Measurements from ENCODE around the gene PGBD1. TPM values are rescaled to one million over a fixed set of nuclear protein-coding genes. Genes with fewer than 3 reads are reported as not detected.

PGBD1 gene
- 3.7 TPM for polyA plus RNA-seq (2013, experiment 1 of 2)
- polyA plus RNA-seq (2013, experiment 2 of 2) = 3.8 TPM

DNA sequence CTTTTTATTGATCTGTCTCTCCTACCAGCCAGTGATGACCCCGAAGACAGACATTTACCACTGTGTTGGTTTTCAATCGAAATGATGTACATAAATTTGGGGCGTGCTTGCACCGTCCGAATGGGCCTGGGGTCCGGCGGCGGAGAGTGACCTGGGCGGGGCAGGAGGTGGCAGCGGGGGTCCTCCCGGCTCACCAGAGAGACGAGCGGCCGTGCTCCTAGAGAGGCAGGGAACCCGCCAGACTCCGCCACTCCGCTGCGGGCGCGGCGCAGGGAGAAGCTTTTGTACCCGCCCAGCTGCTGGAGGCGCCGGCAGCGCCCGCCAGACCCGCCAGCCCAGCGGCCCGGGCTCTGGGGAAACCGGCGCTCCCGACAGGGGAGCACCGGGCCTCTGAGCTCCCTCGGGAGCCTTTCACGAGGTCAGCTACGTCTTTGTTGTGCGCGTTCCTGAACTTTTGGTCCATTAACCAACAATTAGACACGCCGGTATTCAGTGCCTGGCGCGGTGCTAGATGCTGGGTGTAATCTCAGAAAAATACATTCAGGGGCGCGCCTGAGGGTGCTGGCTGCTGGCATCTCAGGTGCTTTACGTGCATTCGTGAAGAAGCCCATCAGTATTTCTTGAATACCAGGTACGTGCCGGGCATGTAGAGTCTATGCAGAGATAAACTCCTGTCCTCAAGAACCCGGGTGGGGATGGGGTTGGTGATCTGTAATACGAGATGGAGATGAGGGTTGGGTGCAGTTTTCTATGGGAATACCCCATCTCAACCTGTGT, at the start of gene PGBD1:
TSS of gene PGBD1 (plus strand) at position 285 of the 777 bp plus-strand sequence. CDS start 2,242 bp downstream, outside the sequence.
- 1% methylated on average over 50 of the region's 50 CpGs for WGBS
- peaks cover 11 to 40% of the 10 kb centered on the region in 2 experiments for H3K36me3 ChIP-seq (ENCODE audit: control insufficient read depth in 1 of 2, insufficient read depth in 2 of 2, low read depth in 1 of 2, low read length in 2 of 2)

GRCh38 chr6:28232785-28233184, 48.6 kb upstream of the PGBD1 start:
- Histone ChIP-seq H3K9ac (ENCODE audit: low read length) (no peak overlapping the region), H3K27ac (ENCODE audit: low read length, poor library complexity, severe bottlenecking) (no peak overlapping the region), H4K8ac (ENCODE audit: low read length) (no peak overlapping the region), H3K9me3 (ENCODE audit: control insufficient read depth, low read length) (no peaks in the 10 kb centered on the region), H3K4ac (ENCODE audit: low read depth in 1 of 2, low read length in 2 of 2) (no peak overlapping the region), H3K18ac (ENCODE audit: low read depth in 1 of 2, low read length in 2 of 2) (no peak overlapping the region), H2BK12ac (ENCODE audit: low read length in 2 of 2) (no peak overlapping the region), H2BK5ac (ENCODE audit: low read depth, low read length, poor library complexity, severe bottlenecking) (no peak overlapping the region), H4K91ac (ENCODE audit: low read length) (no peak overlapping the region), H3K4me1 (ENCODE audit: control insufficient read depth, insufficient read depth, low read depth, low read length) (no peaks in the 10 kb centered on the region), H3K14ac (ENCODE audit: low read length in 2 of 2) (no peak overlapping the region), H2AFZ (ENCODE audit: low read depth, low read length) (no peak overlapping the region), H3K4me2 (ENCODE audit: low read length, poor library complexity, severe bottlenecking) (no peak overlapping the region), H3K23ac (ENCODE audit: low read length in 2 of 2) (no peak overlapping the region), H2BK15ac (ENCODE audit: low read depth, poor library complexity, severe bottlenecking) (no peak overlapping the region), H2BK120ac (ENCODE audit: low read depth, low read length) (no peak overlapping the region), H3K79me1 (replicated peaks; ENCODE audit: low read length, poor library complexity, severe bottlenecking) (peaks cover 31% of the 10 kb centered on the region), H3K4me3 (ENCODE audit: insufficient read depth in 1 of 2, low read depth in 1 of 2, low read length in 2 of 2) (no peak overlapping the region), H3K36me3 (ENCODE audit: control insufficient read depth in 1 of 2, insufficient read depth in 2 of 2, low read depth in 1 of 2, low read length in 2 of 2) (peaks cover 27 to 74% of the 10 kb centered on the region in 2 experiments), H2AK5ac (ENCODE audit: low read length, severe bottlenecking) (no peak overlapping the region), H3K27me3 (ENCODE audit: control insufficient read depth in 1 of 2, insufficient read depth in 1 of 2, low read length in 2 of 2) (no peaks in the 10 kb centered on the region)
- no peak for DNase-seq
- WGBS = 98% methylated on average over 11 of the region's 11 CpGs

More for the DNA sequence above, at the start of gene PGBD1:
- Histone ChIP-seq H2BK5ac (ENCODE audit: low read depth, low read length, poor library complexity, severe bottlenecking) (no peak within 1 kb of the TSS), H3K27ac (ENCODE audit: low read length, poor library complexity, severe bottlenecking) (no peak within 1 kb of the TSS), H2BK15ac (ENCODE audit: low read depth, poor library complexity, severe bottlenecking) (peak within 1 kb of the TSS; percentile 19), H3K4ac (ENCODE audit: low read depth in 1 of 2, low read length in 2 of 2) (peak within 1 kb of the TSS in 1 of 2 experiments; percentile 54), H2AFZ (ENCODE audit: low read depth, low read length) (peak within 1 kb of the TSS; percentile 87), H4K91ac (ENCODE audit: low read length) (no peak within 1 kb of the TSS), H2AK5ac (ENCODE audit: low read length, severe bottlenecking) (no peak within 1 kb of the TSS), H3K18ac (ENCODE audit: low read depth in 1 of 2, low read length in 2 of 2) (peak within 1 kb of the TSS in 1 of 2 experiments; percentile 72), H3K23ac (ENCODE audit: low read length in 2 of 2) (no peak within 1 kb of the TSS), H3K4me3 (ENCODE audit: insufficient read depth in 1 of 2, low read depth in 1 of 2, low read length in 2 of 2) (peak within 1 kb of the TSS; percentile 68 to 95), H3K4me2 (ENCODE audit: low read length, poor library complexity, severe bottlenecking) (peak within 1 kb of the TSS; percentile 90), H2BK12ac (ENCODE audit: low read length in 2 of 2) (peak within 1 kb of the TSS in 1 of 2 experiments; percentile 14), H4K8ac (ENCODE audit: low read length) (peak within 1 kb of the TSS; percentile 55), H3K9me3 (ENCODE audit: control insufficient read depth, low read length) (no peaks in the 10 kb centered on the region), H3K9ac (ENCODE audit: low read length) (peak within 1 kb of the TSS; percentile 91), H2BK120ac (ENCODE audit: low read depth, low read length) (no peak within 1 kb of the TSS), H3K27me3 (ENCODE audit: control insufficient read depth in 1 of 2, insufficient read depth in 1 of 2, low read length in 2 of 2) (no peaks in the 10 kb centered on the region), H3K14ac (ENCODE audit: low read length in 2 of 2) (peak within 1 kb of the TSS in 1 of 2 experiments; percentile 11), H3K4me1 (ENCODE audit: control insufficient read depth, insufficient read depth, low read depth, low read length) (peaks cover 2% of the 10 kb centered on the region), H3K79me1 (replicated peaks; ENCODE audit: low read length, poor library complexity, severe bottlenecking) (peaks cover 25% of the 10 kb centered on the region)
- DNase-seq = peak; percentile 76

- 94% methylated on average over 2 of the region's 3 CpGs for WGBS
- no peak overlapping the region for H2BK120ac ChIP-seq (ENCODE audit: low read depth, low read length)
- no peak overlapping the region for H3K4me3 ChIP-seq (ENCODE audit: insufficient read depth in 1 of 2, low read depth in 1 of 2, low read length in 2 of 2)
- H2AK5ac ChIP-seq (ENCODE audit: low read length, severe bottlenecking) = no peak overlapping the region
- H3K4ac ChIP-seq (ENCODE audit: low read depth in 1 of 2, low read length in 2 of 2) = no peak overlapping the region
- no peak overlapping the region for H2BK5ac ChIP-seq (ENCODE audit: low read depth, low read length, poor library complexity, severe bottlenecking)
- no peak overlapping the region for H4K91ac ChIP-seq (ENCODE audit: low read length)
- H3K14ac ChIP-seq (ENCODE audit: low read length in 2 of 2) = no peak overlapping the region
- no peak overlapping the region for H3K27ac ChIP-seq (ENCODE audit: low read length, poor library complexity, severe bottlenecking)
- H3K9ac ChIP-seq (ENCODE audit: low read length) = no peak overlapping the region
- peaks cover 24 to 50% of the 10 kb centered on the region in 2 experiments for H3K36me3 ChIP-seq (ENCODE audit: control insufficient read depth in 1 of 2, insufficient read depth in 2 of 2, low read depth in 1 of 2, low read length in 2 of 2)
- no peak overlapping the region for H2AFZ ChIP-seq (ENCODE audit: low read depth, low read length)
- H3K79me1 ChIP-seq (replicated peaks; ENCODE audit: low read length, poor library complexity, severe bottlenecking) = peaks cover 22% of the 10 kb centered on the region
- no peak overlapping the region for H2BK15ac ChIP-seq (ENCODE audit: low read depth, poor library complexity, severe bottlenecking)
- no peak overlapping the region for H2BK12ac ChIP-seq (ENCODE audit: low read length in 2 of 2)
- DNase-seq = no peak
- H3K9me3 ChIP-seq (ENCODE audit: control insufficient read depth, low read length) = no peaks in the 10 kb centered on the region
- H3K27me3 ChIP-seq (ENCODE audit: control insufficient read depth in 1 of 2, insufficient read depth in 1 of 2, low read length in 2 of 2) = no peaks in the 10 kb centered on the region
- H3K18ac ChIP-seq (ENCODE audit: low read depth in 1 of 2, low read length in 2 of 2) = no peak overlapping the region
- no peak overlapping the region for H3K23ac ChIP-seq (ENCODE audit: low read length in 2 of 2)
- no peak overlapping the region for H4K8ac ChIP-seq (ENCODE audit: low read length)
- H3K4me2 ChIP-seq (ENCODE audit: low read length, poor library complexity, severe bottlenecking) = no peak overlapping the region
- H3K4me1 ChIP-seq (ENCODE audit: control insufficient read depth, insufficient read depth, low read depth, low read length) = no peaks in the 10 kb centered on the region
These were observed 45.4 kb upstream of the PGBD1 start for GRCh38 chr6:28235912-28236452.

DNA sequence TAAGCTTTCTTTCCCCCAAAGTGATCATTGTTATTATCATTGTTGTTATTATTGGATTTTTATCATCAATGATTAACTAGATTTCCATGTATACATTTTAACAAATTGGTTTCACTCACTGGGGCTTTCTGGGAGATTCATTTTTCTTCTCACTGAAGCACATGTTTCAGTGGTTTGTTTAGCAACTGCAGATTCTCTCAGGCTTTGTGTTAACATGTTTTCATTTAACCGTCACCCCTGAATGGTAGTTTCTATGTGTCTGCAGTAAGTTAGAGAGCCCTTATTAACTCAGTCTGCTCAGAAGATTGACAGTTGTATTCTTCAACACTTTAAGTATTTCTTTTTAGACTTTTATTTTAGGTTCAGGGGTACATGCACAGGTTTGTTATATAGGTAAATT, 41.7 kb upstream of the PGBD1 start:
- H3K4me1 ChIP-seq (ENCODE audit: control insufficient read depth, insufficient read depth, low read depth, low read length) = no peaks in the 10 kb centered on the region
- H3K79me1 ChIP-seq (replicated peaks; ENCODE audit: low read length, poor library complexity, severe bottlenecking) = peaks cover 7% of the 10 kb centered on the region
- H3K9me3 ChIP-seq (ENCODE audit: control insufficient read depth, low read length) = no peaks in the 10 kb centered on the region
- H2BK12ac ChIP-seq (ENCODE audit: low read length in 2 of 2) = no peak overlapping the region
- no peak overlapping the region for H2BK5ac ChIP-seq (ENCODE audit: low read depth, low read length, poor library complexity, severe bottlenecking)
- no peak overlapping the region for H3K27ac ChIP-seq (ENCODE audit: low read length, poor library complexity, severe bottlenecking)
- no peak overlapping the region for H2BK15ac ChIP-seq (ENCODE audit: low read depth, poor library complexity, severe bottlenecking)
- H2AFZ ChIP-seq (ENCODE audit: low read depth, low read length) = no peak overlapping the region
- H3K4me2 ChIP-seq (ENCODE audit: low read length, poor library complexity, severe bottlenecking) = no peak overlapping the region
- no peak overlapping the region for H2AK5ac ChIP-seq (ENCODE audit: low read length, severe bottlenecking)
- no peak overlapping the region for H3K18ac ChIP-seq (ENCODE audit: low read depth in 1 of 2, low read length in 2 of 2)
- H3K4me3 ChIP-seq (ENCODE audit: insufficient read depth in 1 of 2, low read depth in 1 of 2, low read length in 2 of 2) = no peak overlapping the region
- H3K9ac ChIP-seq (ENCODE audit: low read length) = no peak overlapping the region
- H3K14ac ChIP-seq (ENCODE audit: low read length in 2 of 2) = no peak overlapping the region
- no peak overlapping the region for H2BK120ac ChIP-seq (ENCODE audit: low read depth, low read length)
- no CpG with 5 or more reads among the region's 1 CpG for WGBS
- no peak overlapping the region for H3K23ac ChIP-seq (ENCODE audit: low read length in 2 of 2)
- H4K91ac ChIP-seq (ENCODE audit: low read length) = no peak overlapping the region
- no peaks in the 10 kb centered on the region for H3K27me3 ChIP-seq (ENCODE audit: control insufficient read depth in 1 of 2, insufficient read depth in 1 of 2, low read length in 2 of 2)
- H3K36me3 ChIP-seq (ENCODE audit: control insufficient read depth in 1 of 2, insufficient read depth in 2 of 2, low read depth in 1 of 2, low read length in 2 of 2) = peaks cover 0 to 31% of the 10 kb centered on the region in 2 experiments
- no peak overlapping the region for H4K8ac ChIP-seq (ENCODE audit: low read length)
- DNase-seq = no peak
- no peak overlapping the region for H3K4ac ChIP-seq (ENCODE audit: low read depth in 1 of 2, low read length in 2 of 2)
